HepG2 (cell line): ENCODE results near the gene NFATC3. TPM values are rescaled to one million over a fixed set of nuclear protein-coding genes. Genes with fewer than 3 reads are reported as not detected.

Experiments
- AGO2 ChIP-seq: fragments of 200-400 bp; formaldehyde crosslinking; optimal IDR thresholded peaks from 2 replicates; pipeline ENCODE3; 2017; ENCODE audit warnings: mild to moderate bottlenecking, low read depth, low read length, moderate library complexity
- ARNT2 ChIP-seq: sonication (generic); formaldehyde crosslinking; IDR thresholded peaks from 2 replicates; pipeline ENCODE4 v1.8.0; 2022; ENCODE audit warnings: mild to moderate bottlenecking, low read depth, missing genetic modification reagents, moderate library complexity
- CTCF ChIP-seq: sonication (generic); formaldehyde crosslinking; IDR thresholded peaks from 2 replicates; pipeline ENCODE4 v1.5.0; 2020; ENCODE audit warnings: mild to moderate bottlenecking, missing genetic modification reagents, moderate library complexity
- E2F1 ChIP-seq: sonication (generic); formaldehyde crosslinking; IDR thresholded peaks from 2 replicates; pipeline ENCODE4 v1.5.0; 2020; ENCODE audit warnings: missing genetic modification reagents
- FOXO1 ChIP-seq: sonication (generic); formaldehyde crosslinking; IDR thresholded peaks from 2 replicates; pipeline ENCODE4 v1.4.0; 2020; ENCODE audit warnings: missing genetic modification reagents
- HNF4A ChIP-seq: sonication (generic); formaldehyde crosslinking; IDR thresholded peaks from 2 replicates; pipeline ENCODE4 v1.4.0; 2020; ENCODE audit warnings: missing genetic modification reagents
- MAFG ChIP-seq: sonication (generic); formaldehyde crosslinking; IDR thresholded peaks from 2 replicates; pipeline ENCODE4 v1.5.1; 2020; ENCODE audit warnings: mild to moderate bottlenecking, missing genetic modification reagents
- MIXL1 ChIP-seq: IDR thresholded peaks from 2 replicates; pipeline ENCODE4 v1.6.1; 2016
- NFKB2 ChIP-seq: sonication (generic); formaldehyde crosslinking; IDR thresholded peaks from 2 replicates; pipeline ENCODE4 v1.4.0; 2020; ENCODE audit warnings: missing genetic modification reagents, borderline replicate concordance
- NR2F2 ChIP-seq: IDR thresholded peaks from 2 replicates; pipeline ENCODE4 v1.6.1; 2012; ENCODE audit warnings: low read depth, inconsistent platforms, borderline replicate concordance
- PITX1 ChIP-seq: sonication (generic); formaldehyde crosslinking; IDR thresholded peaks from 2 replicates; pipeline ENCODE4 v1.5.1; 2020; ENCODE audit warnings: mild to moderate bottlenecking, missing genetic modification reagents
- SCMH1 ChIP-seq: sonication (generic); formaldehyde crosslinking; IDR thresholded peaks from 2 replicates; pipeline ENCODE4 v1.9.0; 2021; ENCODE audit warnings: missing genetic modification reagents, mild to moderate bottlenecking, borderline replicate concordance
- SP2 ChIP-seq: sonication (generic); formaldehyde crosslinking; IDR thresholded peaks from 2 replicates; pipeline ENCODE4 v1.5.1; 2020; ENCODE audit warnings: mild to moderate bottlenecking, missing genetic modification reagents
- SSRP1 ChIP-seq: IDR thresholded peaks from 2 replicates; pipeline ENCODE4 v1.6.1; 2016; ENCODE audit warnings: control low read depth
- TFDP2 ChIP-seq: sonication (generic); formaldehyde crosslinking; IDR thresholded peaks from 2 replicates; pipeline ENCODE4 v1.4.0; 2020; ENCODE audit warnings: missing genetic modification reagents
- YEATS4 ChIP-seq: sonication (generic); formaldehyde crosslinking; IDR thresholded peaks from 2 replicates; pipeline ENCODE4 v1.4.0; 2020; ENCODE audit warnings: missing genetic modification reagents, borderline replicate concordance
- ZFYVE20 ChIP-seq: sonication (generic); formaldehyde crosslinking; IDR thresholded peaks from 2 replicates; pipeline ENCODE4 v1.8.0; 2023; ENCODE audit warnings: low read depth, mild to moderate bottlenecking, moderate library complexity, missing genetic modification reagents, borderline replicate concordance
- ZNF3 ChIP-seq: IDR thresholded peaks from 2 replicates; pipeline ENCODE4 v1.7.0; 2017; ENCODE audit warnings: inconsistent platforms
- ZNF652 ChIP-seq: IDR thresholded peaks from 2 replicates; pipeline ENCODE4 v1.6.1; 2016; ENCODE audit warnings: low read depth, borderline replicate concordance
- ZNF687 ChIP-seq: sonication (generic); formaldehyde crosslinking; IDR thresholded peaks from 2 replicates; pipeline ENCODE4 v1.5.1; 2020; ENCODE audit warnings: mild to moderate bottlenecking, missing genetic modification reagents, moderate library complexity
- ZNF777 ChIP-seq: sonication (generic); formaldehyde crosslinking; IDR thresholded peaks from 2 replicates; pipeline ENCODE4 v1.4.0; 2020; ENCODE audit warnings: missing genetic modification reagents
- ZNF788 ChIP-seq: sonication (generic); formaldehyde crosslinking; IDR thresholded peaks from 2 replicates; pipeline ENCODE4 v1.5.0; 2020; ENCODE audit warnings: mild to moderate bottlenecking, missing genetic modification reagents, borderline replicate concordance
- polyA plus RNA-seq, 8 experiments: library from polyadenylated mRNA; depleted of rRNA in 3 of 8; stranded (reverse) in 7 of 8; unstranded in 1 of 8; fragments of >200 nt; fragmentation: Illumina TruSeq in 4 of 8; extraction: Trizol in 4 of 8; gene quantifications; 2 replicates each; pipeline versions ENCODE4 v1.2.1 to v1.2.3, GENCODE V29; 2011 to 2016; ENCODE audit warnings: low read depth in 4 of 8, missing spikeins in 1 of 8, mixed read lengths in 1 of 8; ENCODE audit not compliant: insufficient read depth in 1 of 8
- total RNA-seq, 5 experiments: library from RNA; depleted of rRNA; stranded (reverse); fragments of >200 nt; fragmentation: Illumina TruSeq; extraction: Trizol; gene quantifications; 2 replicates each; pipeline ENCODE4 v1.2.3, GENCODE V29; 2016; ENCODE audit warnings: low read depth in 1 of 5

The NFATC3 gene
- total and polyA plus RNA-seq, 2 of the 13 experiments (the other 11 are each of a cell fraction or from before 2014, with no cell fraction given) = 52.6 to 62.7 TPM

GRCh38 chr16:68264128-68265077 lies 179.2 kb downstream of the NFATC3 start, which contains the start of gene SLC7A6 (continued):
- TF ChIP-seq E2F1 (CRISPR knock-in tag) (no peak), HNF4A (CRISPR knock-in tag) (peak; percentile 19; the same call in 1 of the 2 replicates), TFDP2 (CRISPR knock-in tag) (no peak; the same call in 1 of the 2 replicates), ZFYVE20 (CRISPR knock-in tag) (0 out of 2 replicates have a peak, but pooled peaks have one; percentile 82), CTCF (CRISPR knock-in tag) (peak; percentile 95), AGO2 (peak; percentile 91), ZNF3 (CRISPR knock-in tag) (no peak), SCMH1 (CRISPR knock-in tag) (no peak), FOXO1 (CRISPR knock-in tag) (peak; percentile 7), NR2F2 (no peak; the same call in 1 of the 2 replicates), ZNF652 (CRISPR knock-in tag) (no peak), SSRP1 (CRISPR knock-in tag) (no peak), ZNF777 (CRISPR knock-in tag) (peak; percentile 63), MIXL1 (CRISPR knock-in tag) (peak; percentile 29; the same call in 1 of the 2 replicates), NFKB2 (CRISPR knock-in tag) (no peak; the same call in none of the 2 replicates), ZNF788 (CRISPR knock-in tag) (0 out of 2 replicates have a peak, but pooled peaks have one; percentile 62), YEATS4 (peak; percentile 85), PITX1 (CRISPR knock-in tag) (no peak), ARNT2 (CRISPR knock-in tag) (peak; percentile 31; the same call in 1 of the 2 replicates), MAFG (no peak), SP2 (0 out of 2 replicates have a peak, but pooled peaks have one; percentile 47), ZNF687 (CRISPR knock-in tag) (peak; percentile 87)
